CD4-positive, alpha-beta T cell treated with Interleukin-6 for 4 hours (primary cell): Measurements from ENCODE around the gene SGTA.

Source experiments
- DNase-seq: peaks from one replicate; pipeline ENCODE4 v3.0.0-alpha.2; 2020; ENCODE audit warnings: mixed read lengths

Gene SGTA

GRCh38 chr19:2744113-2744512 is 39.0 kb downstream of the SGTA start:
- no peak for DNase-seq

- no peak for DNase-seq
These were observed 40.0 kb downstream of the SGTA start for GRCh38 chr19:2743099-2743498.

- no peak for DNase-seq
These were observed 42.8 kb downstream of the SGTA start for GRCh38 chr19:2740314-2740656.

- DNase-seq, result peak; percentile 98
These were observed 43.3 kb downstream of the SGTA start, which contains the start of gene SLC39A3 for GRCh38 chr19:2739602-2740313. TSS of gene SLC39A3 (minus strand) at chr19:2740017. CDS start at chr19:2737257, 2,760 bp downstream.

- DNase-seq, result no peak
These were observed 46.4 kb downstream of the SGTA start for GRCh38 chr19:2736550-2737190.

- no peak for DNase-seq
These were observed 47.7 kb downstream of the SGTA start for GRCh38 chr19:2735374-2735773.

GRCh38 chr19:2734589-2735288 is 48.3 kb downstream of the SGTA start:
- no peak for DNase-seq

GRCh38 chr19:2733930-2734588 is 49.0 kb downstream of the SGTA start:
- DNase-seq, result no peak

- DNase-seq, result no peak
These were observed 50.2 kb downstream of the SGTA start for GRCh38 chr19:2732883-2733282.

- DNase-seq, result no peak
These were observed 50.8 kb downstream of the SGTA start for GRCh38 chr19:2732157-2732725.

- DNase-seq, result no peak
These were observed 51.7 kb downstream of the SGTA start for GRCh38 chr19:2731181-2731995.

- no peak for DNase-seq
These were observed 52.9 kb downstream of the SGTA start for GRCh38 chr19:2729943-2730818.

- no peak for DNase-seq
These were observed 54.2 kb downstream of the SGTA start for GRCh38 chr19:2728783-2729387.

- DNase-seq, result no peak
These were observed 55.5 kb downstream of the SGTA start for GRCh38 chr19:2727640-2727944.

- DNase-seq, result no peak
These were observed 56.0 kb downstream of the SGTA start for GRCh38 chr19:2726904-2727639.

GRCh38 chr19:2726160-2726855 is 56.8 kb downstream of the SGTA start:
- DNase-seq, result no peak

- no peak for DNase-seq
These were observed 58.9 kb downstream of the SGTA start for GRCh38 chr19:2724148-2724557.

- no peak for DNase-seq
These were observed 59.3 kb downstream of the SGTA start for GRCh38 chr19:2723747-2724146.

GRCh38 chr19:2723345-2723715 is 59.7 kb downstream of the SGTA start:
- DNase-seq, result no peak
